Activated CD8-positive, alpha-beta memory T cell treated with anti-CD3 and anti-CD28 coated beads, Interleukin-2, amount 50 U/mL, for 48 hours (primary cell): ENCODE results near the gene LYPD6.

Source experiments
- DNase-seq: peaks from one replicate; pipeline ENCODE4 v3.0.0-alpha.2; 2020

Gene LYPD6

GRCh38 chr2:149353421-149353820, 23.0 kb downstream of the LYPD6 start:
- DNase-seq = no peak

GRCh38 chr2:149355716-149356422, 25.5 kb downstream of the LYPD6 start:
- DNase-seq = no peak

- no peak for DNase-seq
Observed at GRCh38 chr2:149357058-149357457, 26.7 kb downstream of the LYPD6 start.

- DNase-seq = no peak
Observed at GRCh38 chr2:149360106-149360505, 29.7 kb downstream of the LYPD6 start.

- no peak for DNase-seq
Observed at GRCh38 chr2:149363958-149364357, 33.6 kb downstream of the LYPD6 start.

GRCh38 chr2:149364839-149365238, 34.5 kb downstream of the LYPD6 start:
- DNase-seq = no peak

GRCh38 chr2:149365931-149366583, 35.7 kb downstream of the LYPD6 start:
- no peak for DNase-seq

GRCh38 chr2:149370061-149370775, 39.8 kb downstream of the LYPD6 start:
- no peak for DNase-seq

- DNase-seq = no peak
Observed at GRCh38 chr2:149371476-149371875, 41.1 kb downstream of the LYPD6 start.

GRCh38 chr2:149375801-149376361, 45.5 kb downstream of the LYPD6 start:
- DNase-seq = no peak

GRCh38 chr2:149380205-149380604, 49.8 kb downstream of the LYPD6 start:
- DNase-seq = no peak

GRCh38 chr2:149383340-149383739, 53.0 kb downstream of the LYPD6 start:
- DNase-seq = no peak

- no peak for DNase-seq
Observed at GRCh38 chr2:149385350-149385749, 55.0 kb downstream of the LYPD6 start.

- DNase-seq = no peak
Observed at GRCh38 chr2:149387411-149387810, 57.0 kb downstream of the LYPD6 start.

GRCh38 chr2:149388120-149388816, 57.9 kb downstream of the LYPD6 start:
- no peak for DNase-seq

GRCh38 chr2:149389506-149390167, 59.2 kb downstream of the LYPD6 start:
- no peak for DNase-seq

- no peak for DNase-seq
Observed at GRCh38 chr2:149393614-149394013, 63.2 kb downstream of the LYPD6 start.

GRCh38 chr2:149394864-149395263, 64.5 kb downstream of the LYPD6 start:
- no peak for DNase-seq

- DNase-seq = no peak
Observed at GRCh38 chr2:149399934-149400615, 69.7 kb downstream of the LYPD6 start.

- DNase-seq = no peak
Observed at GRCh38 chr2:149400997-149401396, 70.6 kb downstream of the LYPD6 start.

GRCh38 chr2:149409506-149409905, 79.1 kb downstream of the LYPD6 start:
- no peak for DNase-seq
